HG02798 (cell line): ENCODE results near the gene PSPH.

Experiments used
- ATAC-seq: cut with Tn5 transposase; IDR thresholded peaks from one replicate; pipeline ENCODE4 v1.9.1; 2021; ENCODE audit warnings: mild to moderate bottlenecking; ENCODE audit not compliant: unreplicated experiment, poor library complexity

The PSPH gene

DNA sequence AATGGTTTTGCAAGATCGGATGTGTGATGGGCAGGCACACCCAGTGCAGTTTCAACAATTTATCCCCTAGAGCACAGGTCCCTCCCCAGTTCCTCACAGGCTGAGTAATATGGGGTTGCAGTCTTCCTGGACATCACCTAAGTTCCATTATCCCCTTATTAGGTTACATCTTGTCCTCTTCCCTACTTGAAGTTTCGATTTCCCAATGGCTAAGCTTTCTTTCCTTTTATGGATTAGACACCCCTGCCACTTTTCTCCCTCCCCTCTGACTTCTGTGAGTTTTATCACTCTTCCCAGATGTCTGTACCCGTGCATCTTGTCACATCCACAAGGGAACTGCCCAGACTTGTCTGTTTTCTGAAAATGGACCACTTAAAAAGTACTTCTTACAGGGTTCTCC lies 89.2 kb downstream of the PSPH start:
- ATAC-seq, result no peak
